Gastrocnemius medialis (tissue), 4 donors: Measurements from ENCODE around the gene GNAS-AS1.

Experiments
- POLR2A ChIP-seq, 2 donors: fragments of 450-650 bp; IDR thresholded peaks; one replicate each; pipeline ENCODE4 v1.6.1; 2017; ENCODE audit warnings: antibody characterized with exemption in 2 of 2, mild to moderate bottlenecking in 2 of 2, moderate library complexity in 2 of 2
- TF ChIP-seq, protein P1 (sequence below), 5 experiments: fragments of 450-650 bp in 3 of 5; fragments of 200-600 bp in 2 of 5; sonication (generic) in 2 of 5; IDR thresholded peaks in 4 of 5; conservative IDR thresholded peaks in 1 of 5; 1 replicate in 4 of 5; 2 replicates in 1 of 5; pipeline ENCODE4 v1.5.1; 2016 to 2019; ENCODE audit warnings: antibody characterized with exemption in 5 of 5, mild to moderate bottlenecking in 3 of 5, moderate library complexity in 3 of 5

DNA sequence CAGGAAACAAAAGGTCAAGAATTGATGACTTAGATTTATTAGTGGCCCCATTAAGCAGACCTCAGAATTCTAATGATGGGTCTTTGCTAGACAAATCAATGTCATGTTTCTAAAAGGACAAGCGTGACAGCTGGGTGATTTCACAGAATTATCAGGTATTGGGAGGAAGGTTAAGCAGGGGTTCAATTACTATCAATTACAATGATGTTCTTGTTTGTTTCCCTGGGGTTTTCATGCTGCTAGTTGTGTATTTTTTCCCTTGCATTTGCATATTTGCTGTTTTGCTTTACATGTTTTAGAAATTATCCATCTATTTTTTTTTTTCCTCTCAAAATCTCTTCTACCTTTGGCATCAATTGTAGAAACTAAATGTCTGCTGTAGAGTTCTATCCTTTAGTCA is 29.7 kb upstream of the GNAS-AS1 start:
- TF ChIP-seq, protein P1, sequence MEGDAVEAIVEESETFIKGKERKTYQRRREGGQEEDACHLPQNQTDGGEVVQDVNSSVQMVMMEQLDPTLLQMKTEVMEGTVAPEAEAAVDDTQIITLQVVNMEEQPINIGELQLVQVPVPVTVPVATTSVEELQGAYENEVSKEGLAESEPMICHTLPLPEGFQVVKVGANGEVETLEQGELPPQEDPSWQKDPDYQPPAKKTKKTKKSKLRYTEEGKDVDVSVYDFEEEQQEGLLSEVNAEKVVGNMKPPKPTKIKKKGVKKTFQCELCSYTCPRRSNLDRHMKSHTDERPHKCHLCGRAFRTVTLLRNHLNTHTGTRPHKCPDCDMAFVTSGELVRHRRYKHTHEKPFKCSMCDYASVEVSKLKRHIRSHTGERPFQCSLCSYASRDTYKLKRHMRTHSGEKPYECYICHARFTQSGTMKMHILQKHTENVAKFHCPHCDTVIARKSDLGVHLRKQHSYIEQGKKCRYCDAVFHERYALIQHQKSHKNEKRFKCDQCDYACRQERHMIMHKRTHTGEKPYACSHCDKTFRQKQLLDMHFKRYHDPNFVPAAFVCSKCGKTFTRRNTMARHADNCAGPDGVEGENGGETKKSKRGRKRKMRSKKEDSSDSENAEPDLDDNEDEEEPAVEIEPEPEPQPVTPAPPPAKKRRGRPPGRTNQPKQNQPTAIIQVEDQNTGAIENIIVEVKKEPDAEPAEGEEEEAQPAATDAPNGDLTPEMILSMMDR (IDR thresholded peaks at IDR 0.05 in 4 of 5, conservative IDR thresholded peaks at IDR 0.05 in 1 of 5) = no peak
- TF ChIP-seq POLR2A (IDR thresholded peaks at IDR 0.05) = no peak
